SK-N-SH (cell line): ENCODE data around the gene MISP3. TPM values are rescaled to one million over a fixed set of nuclear protein-coding genes. Genes with fewer than 3 reads are reported as not detected.

Experiments
- CTCF ChIA-PET: fragments of 300-600, 350-600 bp; formaldehyde crosslinking; extraction: SDS; loops from one replicate; lab custom pipeline; 2021; lab: Yijun Ruan, JAX
- POLR2A ChIA-PET: fragments of 350-600 bp; sonication (Branson Sonifier 250); formaldehyde crosslinking; extraction: SDS; loops from one replicate; lab custom pipeline; 2020; ENCODE audit warnings: antibody characterized with exemption, inconsistent platforms; lab: Yijun Ruan, JAX
- DNase-seq: peaks from one replicate; pipeline ENCODE4 v3.0.0; 2012
- H2AFZ ChIP-seq: fragments of 200-600 bp; sonication (generic); 2 replicates; pipeline ENCODE4 v1.8.1; 2016; ENCODE audit warnings: antibody characterized with exemption, mild to moderate bottlenecking, low read depth
- H3F3A ChIP-seq: fragments of 200-600 bp; sonication (generic); replicated peaks from 2 replicates; pipeline ENCODE3; 2016; ENCODE audit warnings: antibody characterized with exemption, mild to moderate bottlenecking; ENCODE audit not compliant: insufficient read depth
- H3K27ac ChIP-seq, 2 experiments: fragments of 200-500 bp in 1 of 2; fragments of 200-600 bp in 1 of 2; sonication (Bioruptor generic) in 1 of 2; sonication (generic), shearing (Covaris generic) in 1 of 2; 2 replicates each; pipeline versions ENCODE4 v1.5.1 to v1.6.1; 2014 to 2016; ENCODE audit warnings: low read depth in 2 of 2, inconsistent platforms in 1 of 2, low read length in 1 of 2, mild to moderate bottlenecking in 1 of 2, mixed read lengths in 1 of 2
- H3K27me3 ChIP-seq: fragments of 200-600 bp; sonication (generic), shearing (Covaris generic); 2 replicates; pipeline ENCODE4 v1.6.1; 2016; ENCODE audit warnings: mixed run types; ENCODE audit not compliant: insufficient read depth
- H3K36me3 ChIP-seq, 2 experiments: fragments of 200-500 bp in 1 of 2; fragments of 200-600 bp in 1 of 2; sonication (Bioruptor generic) in 1 of 2; sonication (generic) in 1 of 2; replicated peaks in 1 of 2; 2 replicates each; pipeline versions ENCODE3 to v1.5.1; 2014 to 2016; ENCODE audit warnings: low read length in 1 of 2, mild to moderate bottlenecking in 1 of 2; ENCODE audit not compliant: insufficient read depth in 2 of 2, control insufficient read depth in 1 of 2
- H3K4me1 ChIP-seq, 2 experiments: fragments of 200-500 bp in 1 of 2; fragments of 200-600 bp in 1 of 2; sonication (Bioruptor generic) in 1 of 2; sonication (generic), shearing (Covaris generic) in 1 of 2; 2 replicates each; pipeline versions ENCODE4 v1.5.1 to v1.6.1; 2014 to 2016; ENCODE audit warnings: low read depth in 1 of 2, low read length in 1 of 2, mixed run types in 1 of 2; ENCODE audit not compliant: insufficient read depth in 2 of 2, control insufficient read depth in 1 of 2
- H3K4me2 ChIP-seq: fragments of 200-600 bp; sonication (generic), shearing (Covaris generic); 2 replicates; pipeline ENCODE4 v1.6.1; 2017; ENCODE audit warnings: mixed run types
- H3K4me3 ChIP-seq, 2 experiments: fragments of 200-500 bp in 1 of 2; fragments of 200-600 bp in 1 of 2; sonication (Bioruptor generic) in 1 of 2; sonication (generic), shearing (Covaris generic) in 1 of 2; 2 replicates each; pipeline versions ENCODE4 v1.5.1 to v1.8.1; 2014 to 2016; ENCODE audit warnings: low read depth in 2 of 2, inconsistent platforms in 1 of 2, low read length in 1 of 2, mild to moderate bottlenecking in 1 of 2, mixed read lengths in 1 of 2, moderate library complexity in 1 of 2
- H3K79me2 ChIP-seq: fragments of 200-600 bp; sonication (generic); 2 replicates; pipeline ENCODE4 v1.8.1; 2017; ENCODE audit warnings: mild to moderate bottlenecking; ENCODE audit not compliant: insufficient read depth
- H3K9ac ChIP-seq: fragments of 200-600 bp; sonication (generic); 2 replicates; pipeline ENCODE4 v1.6.1; 2017; ENCODE audit warnings: mixed run types
- H3K9me2 ChIP-seq: fragments of 200-600 bp; sonication (generic); 2 replicates; pipeline ENCODE4 v1.6.1; 2017; ENCODE audit warnings: mixed run types
- H3K9me3 ChIP-seq: fragments of 200-600 bp; sonication (generic); 2 replicates; pipeline ENCODE4 v1.6.1; 2017; ENCODE audit warnings: mixed run types, mild to moderate bottlenecking, moderate library complexity
- H4K20me1 ChIP-seq: fragments of 200-600 bp; sonication (generic); 2 replicates; pipeline ENCODE4 v1.6.1; 2017; ENCODE audit warnings: mild to moderate bottlenecking, mixed run types; ENCODE audit not compliant: insufficient read depth
- CHD2 ChIP-seq: fragments of 150-350 bp; IDR thresholded peaks from 2 replicates; pipeline ENCODE4 v1.6.1; 2018; ENCODE audit warnings: low read length; ENCODE audit not compliant: partially characterized antibody
- ELF1 ChIP-seq: IDR thresholded peaks from 2 replicates; pipeline ENCODE4 v1.4.0; 2012
- EZH2phosphoT487 ChIP-seq: fragments of 200-600 bp; sonication (generic); IDR thresholded peaks from 2 replicates; pipeline ENCODE4 v1.6.1; 2017; ENCODE audit warnings: low read depth, mixed run types, mild to moderate bottlenecking, antibody characterized with exemption, moderate library complexity, borderline replicate concordance
- IRF3 ChIP-seq: fragments of 150-350 bp; IDR thresholded peaks from 2 replicates; pipeline ENCODE4 v1.6.1; 2016; ENCODE audit warnings: mild to moderate bottlenecking, low read depth, low read length
- MAX ChIP-seq: IDR thresholded peaks from 2 replicates; pipeline ENCODE4 v1.4.0; 2012; ENCODE audit warnings: low read depth
- MEF2A ChIP-seq: IDR thresholded peaks from 2 replicates; pipeline ENCODE4 v1.4.0; 2012; ENCODE audit warnings: low read depth, borderline replicate concordance
- MXI1 ChIP-seq: IDR thresholded peaks from 2 replicates; pipeline ENCODE4 v1.6.1; 2012; ENCODE audit warnings: mild to moderate bottlenecking, low read depth, low read length, improper control_type of control experiment
- PBX3 ChIP-seq: IDR thresholded peaks from 2 replicates; pipeline ENCODE4; 2012
- POLR2AphosphoS5 ChIP-seq: IDR thresholded peaks from 2 replicates; pipeline ENCODE4 v1.6.1; 2012; ENCODE audit warnings: low read depth, low read length
- RAD21 ChIP-seq: IDR thresholded peaks from 2 replicates; pipeline ENCODE4 v1.6.1; 2012; ENCODE audit warnings: mild to moderate bottlenecking, low read length
- RCOR1 ChIP-seq: fragments of 150-350 bp; IDR thresholded peaks from 2 replicates; pipeline ENCODE4 v1.6.1; 2017; ENCODE audit warnings: antibody characterized with exemption, low read length
- RFX5 ChIP-seq: IDR thresholded peaks from 2 replicates; pipeline ENCODE4 v1.6.1; 2012; ENCODE audit warnings: mild to moderate bottlenecking, improper control_type of control experiment, low read length
- RXRA ChIP-seq: IDR thresholded peaks from 2 replicates; pipeline ENCODE4 v1.4.0; 2012; ENCODE audit warnings: low read depth, mild to moderate bottlenecking, borderline replicate concordance
- SMC3 ChIP-seq: IDR thresholded peaks from 2 replicates; pipeline ENCODE4 v1.6.1; 2012; ENCODE audit warnings: low read depth, low read length, improper control_type of control experiment
- TAF1 ChIP-seq: IDR thresholded peaks from 2 replicates; pipeline ENCODE4 v1.6.1; 2012; ENCODE audit warnings: low read depth, mild to moderate bottlenecking, low read length, moderate library complexity, borderline replicate concordance
- TCF12 ChIP-seq: IDR thresholded peaks from 2 replicates; pipeline ENCODE4 v1.4.0; 2012
- USF2 ChIP-seq: fragments of 150-350 bp; IDR thresholded peaks from 2 replicates; pipeline ENCODE4 v1.6.1; 2017; ENCODE audit warnings: antibody characterized with exemption, low read length, low read depth, borderline replicate concordance
- YY1 ChIP-seq: IDR thresholded peaks from 2 replicates; pipeline ENCODE4 v1.4.0; 2012; ENCODE audit warnings: low read depth, mild to moderate bottlenecking
- WGBS: methylation state at CpG from one replicate; pipeline ENCODE4 v1.1.6; 2017; ENCODE audit warnings: low lambda C conversion rate; 5-methylcytosine and 5-hydroxymethylcytosine counted together
- polyA plus RNA-seq, 3 experiments: library from polyadenylated mRNA; depleted of rRNA; stranded (reverse); fragments of >200 nt; gene quantifications; 2 replicates each; pipeline ENCODE4 v1.2.3, GENCODE V29; 2012

Gene MISP3
- polyA plus RNA-seq, 1 of the 3 experiments (the other 2 are of a cell fraction): 2.6 TPM

- H3K27ac ChIP-seq: peak overlapping the region; percentile 67 to 92; a peak in 3 of 4 replicates
- 41% methylated on average over 15 of the region's 15 CpGs for WGBS
- H3K9ac ChIP-seq: peak overlapping the region; percentile 79; the same call in 1 of the 2 replicates
These were observed 19.4 kb downstream of the MISP3 start for GRCh38 chr19:14091813-14092462.

GRCh38 chr19:14093117-14093823, 20.7 kb downstream of the MISP3 start:
- DNase-seq: no peak
- H3K9me2 ChIP-seq: no peaks in the 10 kb centered on the region
- no peak overlapping the region for H2AFZ ChIP-seq
- peaks cover 9% of the 10 kb centered on the region for H3F3A ChIP-seq
- no peaks in the 10 kb centered on the region for H3K27me3 ChIP-seq
- WGBS: 94% methylated on average over 9 of the region's 9 CpGs
- H3K36me3 ChIP-seq: peaks cover 9 to 14% of the 10 kb centered on the region in 2 experiments
- no peak overlapping the region for H3K27ac ChIP-seq
- peaks cover 4% of the 10 kb centered on the region; the same call in 1 of the 2 replicates for H4K20me1 ChIP-seq
- CTCF ChIA-PET: interaction anchor here (1.0 to 1.5 kb wide), 5 partner anchors 19 to 255 kb away, joined by 3 read pairs; partner anchors contain the start of gene ASF1B
- peaks cover 8% of the 10 kb centered on the region; the same call in 1 of the 2 replicates for H3K9me3 ChIP-seq
- no peaks in the 10 kb centered on the region; the same call in 1 of the 2 replicates for H3K79me2 ChIP-seq
- no peak overlapping the region for H3K4me2 ChIP-seq
- POLR2A ChIA-PET: no interaction called here
- peaks cover 0 to 10% of the 10 kb centered on the region in 2 experiments; a peak in 1 of 4 replicates for H3K4me1 ChIP-seq
- no peak overlapping the region for H3K9ac ChIP-seq
- H3K4me3 ChIP-seq: no peak overlapping the region; a peak in 1 of 4 replicates
- TF ChIP-seq SMC3: no peak
- TF ChIP-seq RCOR1: no peak
- no peak for TF ChIP-seq MEF2A
- TF ChIP-seq MAX: no peak
- no peak for TF ChIP-seq RAD21
- TF ChIP-seq ELF1: no peak
- TF ChIP-seq CHD2: no peak
- TF ChIP-seq RXRA: no peak
- TF ChIP-seq POLR2AphosphoS5: no peak
- TF ChIP-seq TCF12: no peak
- no peak for TF ChIP-seq EZH2phosphoT487
- no peak for TF ChIP-seq MXI1
- no peak for TF ChIP-seq IRF3
- TF ChIP-seq USF2: no peak
- no peak for TF ChIP-seq YY1

More at GRCh38 chr19:14091813-14092462, 19.4 kb downstream of the MISP3 start:
- H3K79me2 ChIP-seq: no peaks in the 10 kb centered on the region; the same call in 1 of the 2 replicates
- H3K9me2 ChIP-seq: no peaks in the 10 kb centered on the region
- peaks cover 12 to 16% of the 10 kb centered on the region in 2 experiments for H3K36me3 ChIP-seq
- H3K4me1 ChIP-seq: peaks cover 0 to 10% of the 10 kb centered on the region in 2 experiments; a peak in 1 of 4 replicates
- no peaks in the 10 kb centered on the region for H3K27me3 ChIP-seq
- POLR2A ChIA-PET: no interaction called here
- peak overlapping the region; percentile 76 for H2AFZ ChIP-seq
- H3K9me3 ChIP-seq: peaks cover 8% of the 10 kb centered on the region; the same call in 1 of the 2 replicates
- DNase-seq: no peak
- peaks cover 12% of the 10 kb centered on the region for H3F3A ChIP-seq
- CTCF ChIA-PET: interaction anchor here (0.9 to 5.4 kb wide), 7 partner anchors 9 to 211 kb away, joined by 3 to 19 read pairs (median 4); partner anchors contain the start of genes ASF1B and MISP3
- peak overlapping the region; percentile 79 to 91 for H3K4me3 ChIP-seq
- no peak for TF ChIP-seq RFX5
- no peak for TF ChIP-seq IRF3
- no peak for TF ChIP-seq YY1
- TF ChIP-seq POLR2AphosphoS5: no peak
- TF ChIP-seq PBX3: peak; percentile 45
- no peak for TF ChIP-seq TAF1
- H3K4me2 ChIP-seq: peak overlapping the region; percentile 99
- H4K20me1 ChIP-seq: peaks cover 4% of the 10 kb centered on the region; the same call in 1 of the 2 replicates
